Measurements from ENCODE around the gene ZNF644.
"Not testable (repeated sequence)": the region's sequence is repeated elsewhere in the genome, so short reads cannot be mapped to it uniquely, and the experiment has no call there.

ZNF644 gene

DNA sequence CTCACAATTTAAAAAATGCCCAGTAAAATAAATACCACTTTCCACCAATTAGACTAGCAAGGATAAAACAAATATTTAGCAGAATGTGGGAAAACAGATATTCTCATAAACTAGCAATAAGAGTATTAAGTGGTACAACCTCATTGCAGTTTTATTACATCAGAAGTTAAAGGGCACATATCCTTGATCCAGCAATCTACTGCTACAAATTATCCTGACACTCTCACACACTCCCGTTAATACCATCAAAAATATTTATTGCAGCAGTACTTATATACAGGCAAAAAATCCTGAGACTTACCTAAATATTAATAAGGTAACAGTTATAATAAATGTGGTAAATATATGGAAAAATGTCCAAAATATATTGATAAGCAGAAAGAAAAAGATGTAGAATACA, 44.3 kb downstream of the ZNF644 start:
- DNase-seq: no peak

- DNase-seq: no peak
These were observed 47.7 kb downstream of the ZNF644 start for GRCh38 chr1:90973897-90974798.

DNA sequence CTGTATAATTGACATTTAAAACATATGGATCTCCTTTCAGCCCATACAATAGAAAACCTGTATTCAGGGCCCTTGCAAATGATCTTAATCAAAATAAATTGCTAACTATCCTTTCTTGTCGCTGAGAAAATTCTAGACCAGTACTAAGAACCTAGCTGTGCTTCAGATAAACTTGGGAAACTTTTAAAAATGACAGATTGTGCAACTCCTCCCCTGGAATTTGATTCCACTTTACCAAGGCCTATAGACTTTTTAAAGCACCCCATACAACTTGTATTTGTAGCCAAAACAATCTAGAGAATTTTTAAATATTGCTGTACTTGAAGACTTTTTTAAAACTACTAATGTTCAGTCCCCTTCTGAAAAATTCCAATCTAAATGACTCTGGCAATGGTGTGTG, 51.6 kb downstream of the ZNF644 start:
- no peak for DNase-seq

DNA sequence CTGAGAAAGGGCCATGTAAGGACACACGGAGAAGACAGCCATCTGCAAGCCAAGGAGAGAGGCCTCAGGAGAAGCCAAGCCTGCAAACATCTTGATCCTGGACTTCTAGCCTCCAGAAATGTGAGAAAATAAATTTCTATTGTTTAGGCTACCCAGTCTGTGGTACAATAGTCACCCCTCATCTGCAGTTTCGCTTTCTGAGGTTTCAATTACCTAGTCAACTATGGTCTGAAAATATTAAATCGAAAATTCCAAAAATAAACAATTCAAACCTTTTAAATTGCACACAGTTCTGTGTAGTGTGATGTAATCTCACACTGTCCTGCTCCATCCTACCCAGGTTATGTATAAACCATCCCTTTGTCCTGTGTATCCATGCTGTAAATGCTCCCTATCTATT, 52.6 kb downstream of the ZNF644 start:
- DNase-seq: no peak

DNA sequence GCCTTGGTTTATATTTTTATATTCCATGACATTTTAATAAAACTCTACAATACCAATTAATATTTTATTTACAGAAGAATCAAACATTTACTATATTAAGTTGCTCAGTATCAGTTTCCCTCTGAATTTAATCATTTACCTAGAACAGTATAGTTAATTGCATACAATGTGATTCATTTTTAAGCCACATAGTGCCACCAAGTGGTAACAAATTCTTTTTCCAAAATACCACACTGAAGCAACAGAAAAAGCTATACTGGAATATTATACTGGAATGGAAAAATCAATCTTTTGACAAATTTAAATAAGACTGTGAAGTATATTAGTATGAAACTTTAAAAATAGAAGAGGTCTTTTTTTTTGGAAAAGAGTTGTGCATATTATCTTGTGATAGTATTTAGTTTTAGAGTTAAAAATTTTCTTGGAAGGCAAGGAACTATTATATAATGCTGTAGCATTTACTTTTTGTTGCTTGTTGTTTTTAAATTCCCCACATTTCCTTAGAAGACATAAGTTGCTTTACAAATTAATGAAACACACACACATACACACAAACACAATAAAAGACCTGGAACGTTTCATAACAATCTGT, 57.3 kb downstream of the ZNF644 start:
- DNase-seq: no peak

- DNase-seq: peak; percentile 10
These were observed 58.2 kb downstream of the ZNF644 start for GRCh38 chr1:90963651-90964050.

GRCh38 chr1:90963236-90963635, 58.6 kb downstream of the ZNF644 start:
- DNase-seq: no peak

GRCh38 chr1:90959352-90960206, 62.3 kb downstream of the ZNF644 start:
- no peak for DNase-seq

- no peak for DNase-seq
These were observed 64.3 kb downstream of the ZNF644 start for GRCh38 chr1:90957497-90957896.

GRCh38 chr1:90955769-90956168, 66.1 kb downstream of the ZNF644 start:
- DNase-seq: no peak

DNA sequence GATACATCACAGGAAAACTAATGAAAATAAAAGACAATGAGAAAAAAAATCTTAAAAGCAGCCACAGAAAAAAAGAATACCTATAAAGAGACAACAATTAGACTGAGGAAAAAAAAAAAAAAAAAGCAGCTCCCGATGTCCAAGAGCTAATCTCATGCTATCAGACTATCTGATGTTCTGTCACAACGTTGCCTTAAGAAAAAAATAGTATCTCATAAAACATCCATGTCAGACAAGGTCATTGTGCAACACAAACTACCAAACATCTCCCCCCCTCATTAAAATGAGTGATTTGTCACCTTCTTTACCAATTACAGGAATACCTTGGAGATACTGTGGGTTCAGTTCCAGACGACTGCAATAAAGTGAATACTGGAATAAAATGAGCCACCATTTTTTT, 68.9 kb downstream of the ZNF644 start:
- no peak for DNase-seq

DNA sequence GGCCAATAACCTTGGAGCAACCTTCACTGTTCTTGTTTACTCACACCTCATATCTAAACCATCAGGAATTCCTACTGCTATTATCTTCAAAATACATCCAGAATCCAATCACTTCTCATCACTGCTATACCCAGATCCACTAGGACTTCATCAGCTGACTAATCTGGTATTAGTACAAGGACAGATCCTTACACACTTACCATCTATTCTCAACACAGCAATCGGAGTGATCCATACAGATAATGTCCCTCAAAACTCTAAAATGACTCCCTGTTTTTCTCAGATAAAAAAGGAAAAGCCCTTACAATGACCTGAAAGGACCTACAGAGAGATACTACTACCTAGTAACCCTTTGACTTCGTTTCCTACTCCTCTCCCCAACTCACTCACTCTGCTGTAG, 70.8 kb downstream of the ZNF644 start:
- no peak for DNase-seq

- no peak for DNase-seq
These were observed 73.5 kb downstream of the ZNF644 start for GRCh38 chr1:90948301-90948700.

DNA sequence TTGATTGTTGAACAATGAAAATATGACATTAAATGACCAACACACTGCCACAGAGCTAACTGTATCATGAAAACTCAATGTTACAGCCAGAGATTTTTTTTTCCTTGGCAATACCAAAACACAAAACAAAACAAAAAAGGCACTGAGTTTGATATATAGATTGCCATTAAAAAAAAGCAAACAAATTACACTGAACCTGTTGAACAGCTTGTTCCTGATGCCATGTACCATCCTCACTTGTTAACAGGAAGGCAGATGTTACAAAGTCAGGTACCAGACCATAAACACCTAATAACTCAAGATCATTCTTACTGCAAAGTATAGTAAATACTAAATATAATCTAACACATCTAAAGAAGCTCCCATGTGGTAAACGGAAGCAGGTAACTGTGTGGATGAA, 75.2 kb downstream of the ZNF644 start:
- DNase-seq: no peak

DNA sequence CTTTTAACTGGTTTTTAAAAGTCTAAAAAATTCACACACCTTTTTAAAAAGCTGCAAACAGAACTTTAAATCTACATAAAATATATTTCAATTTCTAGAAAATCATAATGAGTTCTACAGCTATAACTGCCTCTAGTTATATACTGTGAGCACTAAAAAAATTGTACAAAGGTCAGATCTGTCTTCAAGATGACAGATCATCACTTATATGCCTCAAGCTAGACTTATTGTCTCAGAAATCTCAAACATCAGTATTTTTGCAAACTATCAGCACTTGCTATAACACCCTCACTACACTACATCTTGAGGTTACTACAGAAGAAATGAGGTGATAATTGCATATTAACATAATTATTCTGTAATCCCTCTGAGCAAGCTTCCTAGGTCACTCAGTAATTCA, 76.5 kb downstream of the ZNF644 start:
- DNase-seq: no peak

GRCh38 chr1:90943966-90944365, 77.9 kb downstream of the ZNF644 start:
- no peak for DNase-seq

DNA sequence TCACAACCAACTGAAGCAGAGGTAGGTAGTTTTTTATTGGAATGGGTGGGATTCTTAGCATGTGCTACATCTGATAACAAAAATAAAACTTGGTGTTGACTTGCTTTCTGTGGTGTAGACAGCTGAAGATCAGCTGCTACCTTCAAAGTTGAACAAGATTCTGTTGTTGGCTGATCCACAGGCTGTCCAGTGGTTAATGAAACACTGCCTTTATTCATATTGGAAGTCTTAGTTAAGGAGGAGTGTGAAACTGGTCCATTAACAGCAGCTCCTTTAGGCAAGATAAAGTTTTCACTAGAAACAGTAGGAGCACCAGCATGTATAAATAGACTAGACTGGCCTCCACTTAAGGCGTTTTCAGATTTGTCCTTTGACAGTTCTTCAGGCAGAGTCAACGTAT, 81.1 kb downstream of the ZNF644 start:
- no peak for DNase-seq

GRCh38 chr1:90936731-90937130, 85.1 kb downstream of the ZNF644 start:
- no peak for DNase-seq

- no peak for DNase-seq
These were observed 85.8 kb downstream of the ZNF644 start for GRCh38 chr1:90936061-90936460.

- not testable (repeated sequence) for DNase-seq
These were observed 93.6 kb downstream of the ZNF644 start for GRCh38 chr1:90928231-90928630.

- not testable (repeated sequence) for DNase-seq
These were observed 94.2 kb downstream of the ZNF644 start for GRCh38 chr1:90927674-90928073.

DNA sequence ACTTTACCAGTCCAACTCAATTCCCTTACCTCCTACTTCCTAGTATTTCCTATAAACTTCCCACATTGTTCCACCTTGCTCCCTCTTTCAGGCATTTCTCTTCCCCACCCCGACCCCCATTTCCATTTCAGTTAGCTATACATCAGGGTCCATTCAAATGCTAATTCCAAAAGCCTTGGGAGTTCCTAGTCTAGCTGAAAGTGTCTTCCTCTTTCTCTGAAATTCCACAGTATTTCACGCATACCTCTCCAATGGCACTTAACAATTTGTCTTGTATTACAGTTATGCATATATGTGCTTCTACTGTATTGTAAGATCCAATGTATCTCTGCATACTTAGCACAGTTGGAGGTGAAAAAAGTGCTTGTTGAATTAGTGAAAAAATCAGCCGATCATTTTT, 94.9 kb downstream of the ZNF644 start:
- no peak for DNase-seq
